WTC11 (cell line): ENCODE measurements around the gene SLC38A6.

Experiments
- CTCF ChIP-seq: fragments of 200-600 bp; IDR thresholded peaks from 2 replicates; pipeline ENCODE4 v1.8.0; 2022; ENCODE audit warnings: antibody characterized with exemption
- ESRRA ChIP-seq: sonication (generic); formaldehyde crosslinking; IDR thresholded peaks from 2 replicates; pipeline ENCODE4 v1.8.1; 2022; ENCODE audit warnings: mild to moderate bottlenecking, missing genetic modification reagents, borderline replicate concordance
- JUN ChIP-seq: sonication (generic); formaldehyde crosslinking; IDR thresholded peaks from 2 replicates; pipeline ENCODE4 v1.8.0; 2023; ENCODE audit warnings: mild to moderate bottlenecking, missing genetic modification reagents
- NFE2L1 ChIP-seq: sonication (generic); formaldehyde crosslinking; IDR thresholded peaks from 2 replicates; pipeline ENCODE4 v1.8.1; 2023; ENCODE audit warnings: missing genetic modification reagents
- OVOL2 ChIP-seq: fragments of 250-450 bp; sonication (Bioruptor Pico); IDR thresholded peaks from 2 replicates; pipeline ENCODE4 v1.9.0; 2021; ENCODE audit warnings: mild to moderate bottlenecking, borderline replicate concordance
- SMAD3 ChIP-seq: sonication (generic); formaldehyde crosslinking; IDR thresholded peaks from 2 replicates; pipeline ENCODE4 v1.8.0; 2022; ENCODE audit warnings: missing genetic modification reagents, mild to moderate bottlenecking, borderline replicate concordance
- STAT6 ChIP-seq: sonication (generic); formaldehyde crosslinking; conservative IDR thresholded peaks from 2 replicates; pipeline ENCODE4 v1.8.1; 2023; ENCODE audit warnings: mild to moderate bottlenecking, low read depth, missing genetic modification reagents, moderate library complexity
- TEAD4 ChIP-seq: sonication (generic); formaldehyde crosslinking; IDR thresholded peaks from 2 replicates; pipeline ENCODE4 v1.8.0; 2022; ENCODE audit warnings: mild to moderate bottlenecking, missing genetic modification reagents
- ZNF219 ChIP-seq: sonication (generic); formaldehyde crosslinking; IDR thresholded peaks from 2 replicates; pipeline ENCODE4 v1.8.0; 2023; ENCODE audit warnings: missing genetic modification reagents, mild to moderate bottlenecking, borderline replicate concordance
- TF ChIP-seq, protein P1 (sequence below): sonication (generic); formaldehyde crosslinking; IDR thresholded peaks from 2 replicates; pipeline ENCODE4 v1.8.1; 2023; ENCODE audit warnings: mild to moderate bottlenecking, missing genetic modification reagents, borderline replicate concordance
- TF ChIP-seq, protein P2 (sequence below): sonication (generic); formaldehyde crosslinking; IDR thresholded peaks from 2 replicates; pipeline ENCODE4 v1.8.0; 2022; ENCODE audit warnings: missing genetic modification reagents

DNA sequence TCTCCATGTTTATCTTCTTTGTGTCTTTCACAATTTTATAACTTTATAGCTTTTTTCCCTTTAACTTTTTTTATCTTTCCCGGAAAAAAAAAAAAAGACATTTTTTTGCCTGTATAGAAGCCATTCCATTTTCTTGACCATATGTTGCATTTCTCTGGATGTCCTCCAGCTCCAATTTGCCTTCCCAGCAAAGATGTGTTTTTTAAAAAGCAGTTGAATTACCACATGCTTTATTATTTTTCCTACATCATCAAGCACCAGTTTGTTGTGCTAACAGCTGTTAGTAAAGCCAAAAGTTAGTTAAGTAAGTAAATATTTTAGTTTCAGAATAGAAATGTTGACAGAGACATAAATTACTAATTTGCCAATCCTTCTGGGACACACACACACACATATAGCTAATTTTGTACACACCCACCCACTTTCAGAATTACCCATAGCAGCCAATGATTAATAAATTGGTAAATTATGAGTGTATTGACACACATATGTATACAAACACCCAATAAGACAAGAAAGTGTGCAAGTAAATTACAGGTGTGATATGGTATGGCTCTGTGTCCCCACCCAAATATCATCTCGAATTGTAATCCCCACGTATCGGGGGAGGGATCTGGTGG lies 118.3 kb downstream of the SLC38A6 start:
- TF ChIP-seq, protein P1, sequence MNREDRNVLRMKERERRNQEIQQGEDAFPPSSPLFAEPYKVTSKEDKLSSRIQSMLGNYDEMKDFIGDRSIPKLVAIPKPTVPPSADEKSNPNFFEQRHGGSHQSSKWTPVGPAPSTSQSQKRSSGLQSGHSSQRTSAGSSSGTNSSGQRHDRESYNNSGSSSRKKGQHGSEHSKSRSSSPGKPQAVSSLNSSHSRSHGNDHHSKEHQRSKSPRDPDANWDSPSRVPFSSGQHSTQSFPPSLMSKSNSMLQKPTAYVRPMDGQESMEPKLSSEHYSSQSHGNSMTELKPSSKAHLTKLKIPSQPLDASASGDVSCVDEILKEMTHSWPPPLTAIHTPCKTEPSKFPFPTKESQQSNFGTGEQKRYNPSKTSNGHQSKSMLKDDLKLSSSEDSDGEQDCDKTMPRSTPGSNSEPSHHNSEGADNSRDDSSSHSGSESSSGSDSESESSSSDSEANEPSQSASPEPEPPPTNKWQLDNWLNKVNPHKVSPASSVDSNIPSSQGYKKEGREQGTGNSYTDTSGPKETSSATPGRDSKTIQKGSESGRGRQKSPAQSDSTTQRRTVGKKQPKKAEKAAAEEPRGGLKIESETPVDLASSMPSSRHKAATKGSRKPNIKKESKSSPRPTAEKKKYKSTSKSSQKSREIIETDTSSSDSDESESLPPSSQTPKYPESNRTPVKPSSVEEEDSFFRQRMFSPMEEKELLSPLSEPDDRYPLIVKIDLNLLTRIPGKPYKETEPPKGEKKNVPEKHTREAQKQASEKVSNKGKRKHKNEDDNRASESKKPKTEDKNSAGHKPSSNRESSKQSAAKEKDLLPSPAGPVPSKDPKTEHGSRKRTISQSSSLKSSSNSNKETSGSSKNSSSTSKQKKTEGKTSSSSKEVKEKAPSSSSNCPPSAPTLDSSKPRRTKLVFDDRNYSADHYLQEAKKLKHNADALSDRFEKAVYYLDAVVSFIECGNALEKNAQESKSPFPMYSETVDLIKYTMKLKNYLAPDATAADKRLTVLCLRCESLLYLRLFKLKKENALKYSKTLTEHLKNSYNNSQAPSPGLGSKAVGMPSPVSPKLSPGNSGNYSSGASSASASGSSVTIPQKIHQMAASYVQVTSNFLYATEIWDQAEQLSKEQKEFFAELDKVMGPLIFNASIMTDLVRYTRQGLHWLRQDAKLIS (CRISPR knock-in tag) = no peak
- TF ChIP-seq CTCF = no peak
- no peak for TF ChIP-seq TEAD4 (CRISPR knock-in tag)
- TF ChIP-seq OVOL2 (CRISPR knock-in tag) = no peak
- no peak for TF ChIP-seq NFE2L1 (CRISPR knock-in tag)
- no peak for TF ChIP-seq ZNF219 (CRISPR knock-in tag)
- no peak for TF ChIP-seq ESRRA
- TF ChIP-seq, protein P2, sequence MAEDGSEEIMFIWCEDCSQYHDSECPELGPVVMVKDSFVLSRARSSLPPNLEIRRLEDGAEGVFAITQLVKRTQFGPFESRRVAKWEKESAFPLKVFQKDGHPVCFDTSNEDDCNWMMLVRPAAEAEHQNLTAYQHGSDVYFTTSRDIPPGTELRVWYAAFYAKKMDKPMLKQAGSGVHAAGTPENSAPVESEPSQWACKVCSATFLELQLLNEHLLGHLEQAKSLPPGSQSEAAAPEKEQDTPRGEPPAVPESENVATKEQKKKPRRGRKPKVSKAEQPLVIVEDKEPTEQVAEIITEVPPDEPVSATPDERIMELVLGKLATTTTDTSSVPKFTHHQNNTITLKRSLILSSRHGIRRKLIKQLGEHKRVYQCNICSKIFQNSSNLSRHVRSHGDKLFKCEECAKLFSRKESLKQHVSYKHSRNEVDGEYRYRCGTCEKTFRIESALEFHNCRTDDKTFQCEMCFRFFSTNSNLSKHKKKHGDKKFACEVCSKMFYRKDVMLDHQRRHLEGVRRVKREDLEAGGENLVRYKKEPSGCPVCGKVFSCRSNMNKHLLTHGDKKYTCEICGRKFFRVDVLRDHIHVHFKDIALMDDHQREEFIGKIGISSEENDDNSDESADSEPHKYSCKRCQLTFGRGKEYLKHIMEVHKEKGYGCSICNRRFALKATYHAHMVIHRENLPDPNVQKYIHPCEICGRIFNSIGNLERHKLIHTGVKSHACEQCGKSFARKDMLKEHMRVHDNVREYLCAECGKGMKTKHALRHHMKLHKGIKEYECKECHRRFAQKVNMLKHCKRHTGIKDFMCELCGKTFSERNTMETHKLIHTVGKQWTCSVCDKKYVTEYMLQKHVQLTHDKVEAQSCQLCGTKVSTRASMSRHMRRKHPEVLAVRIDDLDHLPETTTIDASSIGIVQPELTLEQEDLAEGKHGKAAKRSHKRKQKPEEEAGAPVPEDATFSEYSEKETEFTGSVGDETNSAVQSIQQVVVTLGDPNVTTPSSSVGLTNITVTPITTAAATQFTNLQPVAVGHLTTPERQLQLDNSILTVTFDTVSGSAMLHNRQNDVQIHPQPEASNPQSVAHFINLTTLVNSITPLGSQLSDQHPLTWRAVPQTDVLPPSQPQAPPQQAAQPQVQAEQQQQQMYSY (CRISPR knock-in tag) = no peak
- no peak for TF ChIP-seq STAT6 (CRISPR knock-in tag)
- TF ChIP-seq SMAD3 = no peak
- no peak for TF ChIP-seq JUN (CRISPR knock-in tag)
